ENCODE measurements around the gene S100A8.

S100A8 gene

DNA sequence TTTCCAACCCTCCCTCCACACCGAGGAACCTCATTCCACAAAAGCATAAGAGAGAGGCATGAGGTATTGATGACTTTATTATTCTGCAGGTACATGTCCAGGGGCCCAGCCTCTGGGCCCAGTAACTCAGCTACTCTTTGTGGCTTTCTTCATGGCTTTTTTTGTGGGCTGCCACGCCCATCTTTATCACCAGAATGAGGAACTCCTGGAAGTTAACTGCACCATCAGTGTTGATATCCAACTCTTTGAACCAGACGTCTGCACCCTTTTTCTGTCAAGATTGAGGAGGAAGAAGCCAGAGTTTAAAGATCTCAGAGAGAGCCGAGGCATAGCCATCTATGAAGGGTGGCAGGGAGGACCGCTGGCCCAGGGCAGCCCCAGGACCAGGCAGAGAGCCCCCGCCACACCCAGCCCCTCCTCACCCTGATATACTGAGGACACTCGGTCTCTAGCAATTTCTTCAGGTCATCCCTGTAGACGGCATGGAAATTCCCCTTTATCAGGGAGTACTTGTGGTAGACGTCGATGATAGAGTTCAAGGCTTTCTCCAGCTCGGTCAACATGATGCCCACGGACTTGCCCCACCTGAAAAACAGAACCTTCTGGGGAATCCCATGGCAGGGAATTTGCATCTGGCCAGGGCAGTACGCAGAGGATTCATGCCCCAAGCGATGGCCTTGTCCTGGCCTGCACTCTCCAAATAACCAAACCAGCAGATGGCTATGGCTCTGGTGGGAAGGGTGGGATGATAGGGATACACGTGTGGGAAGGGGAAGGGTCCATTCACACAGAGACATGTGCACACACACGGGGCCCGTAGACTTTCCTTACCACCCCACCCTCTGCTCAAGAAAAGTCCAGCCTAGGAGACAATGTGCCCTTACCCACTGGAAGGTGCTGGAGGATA lies 647 bp downstream of the S100A8 start:
- no peak for DNase-seq

GRCh38 chr1:153389401-153389800 lies 1.5 kb downstream of the S100A8 start:
- DNase-seq, result no peak

DNA sequence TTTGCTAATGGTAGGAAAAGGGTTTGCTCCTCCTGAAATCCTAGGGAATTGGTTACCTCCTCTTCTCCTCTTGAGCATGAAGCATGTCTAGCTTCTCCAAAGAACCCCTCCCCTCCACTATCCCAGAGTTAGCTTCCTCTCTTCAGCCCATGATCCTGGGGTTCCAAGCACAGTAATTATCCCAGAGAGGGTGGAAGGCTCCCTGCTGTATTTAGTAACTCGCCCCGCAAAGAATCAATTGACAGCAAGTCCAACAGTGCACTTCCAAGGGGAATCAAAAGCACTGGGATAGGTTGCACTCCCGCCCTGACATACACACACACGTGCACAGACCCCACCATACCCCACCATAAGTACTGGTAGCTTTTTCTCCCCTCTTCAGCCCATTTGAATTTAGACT lies 3.1 kb downstream of the S100A8 start:
- DNase-seq, result no peak

DNA sequence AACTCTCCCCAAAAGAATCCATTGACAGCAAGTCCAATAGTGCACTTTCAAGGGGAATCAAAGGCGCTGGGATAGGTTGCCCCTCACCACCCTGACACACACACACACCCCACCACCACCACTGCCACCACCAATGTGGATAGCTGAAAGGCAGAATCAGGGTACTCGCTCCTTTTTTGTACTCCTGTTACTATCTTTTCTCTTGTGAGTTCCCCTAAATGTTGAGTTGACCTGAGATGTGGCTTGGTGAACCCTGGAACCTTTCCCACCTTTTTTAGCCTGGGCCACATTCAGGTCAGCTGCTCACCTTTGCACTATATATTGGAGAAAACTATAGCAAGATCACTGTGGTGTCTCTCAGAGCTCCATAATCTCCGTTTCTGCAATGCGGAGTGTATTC lies 3.9 kb downstream of the S100A8 start:
- DNase-seq, result no peak

GRCh38 chr1:153386500-153386901 lies 4.4 kb downstream of the S100A8 start:
- DNase-seq, result peak; percentile 38

GRCh38 chr1:153384958-153385580 lies 5.8 kb downstream of the S100A8 start:
- no peak for DNase-seq

DNA sequence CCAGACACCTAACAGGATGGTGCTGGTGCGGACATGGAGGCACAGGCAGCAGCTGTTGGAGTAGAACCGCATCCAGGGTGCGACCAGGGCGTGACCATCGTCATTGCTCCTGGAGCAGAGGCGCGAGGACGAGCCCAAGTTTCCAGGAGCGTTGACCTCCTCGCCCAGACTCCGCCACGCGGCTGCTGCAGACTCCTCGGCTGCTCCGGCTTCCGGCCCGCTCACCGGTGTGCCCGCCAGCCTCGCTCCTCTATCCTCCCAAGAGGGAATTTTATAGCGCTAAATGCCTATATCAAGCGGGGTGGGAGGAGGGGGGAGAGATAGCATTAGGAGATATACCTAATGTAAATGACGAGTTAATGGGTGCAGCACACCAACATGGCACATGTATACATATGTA lies 10.2 kb downstream of the S100A8 start:
- no peak for DNase-seq

GRCh38 chr1:153379591-153379990 lies 11.3 kb downstream of the S100A8 start:
- DNase-seq, result no peak

DNA sequence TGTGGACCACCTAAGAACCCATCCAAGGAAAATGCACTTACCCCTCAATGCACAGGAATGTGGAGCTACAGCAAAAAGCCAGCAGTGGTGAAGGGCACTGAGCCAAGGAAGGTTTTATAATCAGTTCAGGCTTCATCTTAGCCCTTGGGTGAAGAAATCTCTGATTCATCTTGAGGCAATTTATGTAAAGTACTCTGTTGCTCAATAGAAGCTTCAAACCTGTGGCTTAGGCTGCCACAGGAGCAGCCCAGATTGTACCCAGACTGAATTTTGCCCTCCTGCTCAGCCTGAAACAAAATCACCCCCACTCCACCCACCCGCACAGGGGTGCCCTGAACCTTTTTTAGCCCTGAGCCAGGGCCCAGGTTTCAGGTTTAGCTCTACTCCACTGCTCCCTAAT lies 15.4 kb downstream of the S100A8 start, which contains the start of gene S100A12:
S100A12 (minus strand) TSS at position 111 of the 400 bp plus-strand sequence. CDS start 1,029 bp downstream, outside the sequence.
- DNase-seq, result no peak

- DNase-seq, result no peak
These were observed 16.8 kb downstream of the S100A8 start for GRCh38 chr1:153374071-153374470.

DNA sequence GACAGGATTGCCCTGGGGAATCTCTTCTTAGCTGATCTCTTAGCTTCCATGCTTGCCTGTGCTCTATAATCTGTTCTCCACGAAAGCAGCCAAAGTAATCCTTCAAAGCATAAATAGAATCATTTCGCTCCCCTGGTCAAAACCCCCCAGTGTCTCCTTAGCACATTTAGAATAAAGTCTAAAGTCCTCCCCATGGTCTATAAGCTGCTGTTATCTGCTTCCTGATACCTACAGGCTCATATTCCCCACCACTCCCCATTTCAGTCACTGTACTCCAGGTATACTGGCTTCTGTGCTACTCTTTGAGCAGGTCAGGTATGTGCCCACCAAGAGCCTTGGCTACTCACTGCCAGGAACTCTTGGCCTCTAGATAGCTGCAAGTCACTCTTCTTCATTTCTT lies 18.3 kb downstream of the S100A8 start:
- DNase-seq, result no peak

DNA sequence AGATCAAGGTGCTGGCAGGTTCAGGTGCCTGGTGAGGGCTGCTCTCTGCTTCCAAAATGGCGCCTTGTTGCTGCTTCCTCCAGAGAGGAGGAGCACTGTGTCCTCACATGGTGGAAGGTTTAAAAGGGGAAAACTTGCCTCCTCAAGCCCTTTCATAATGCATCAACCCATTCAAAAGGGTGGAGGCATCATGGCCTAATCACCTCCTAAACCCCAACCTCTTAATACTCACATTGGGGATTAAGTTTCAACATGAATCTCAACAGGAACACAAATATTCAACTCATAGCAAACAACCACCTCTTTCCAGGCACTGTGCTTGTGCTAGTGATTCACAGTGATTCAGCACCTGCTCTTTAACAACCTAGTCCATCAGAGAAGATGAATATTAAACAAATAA lies 19.6 kb downstream of the S100A8 start:
- DNase-seq, result no peak

DNA sequence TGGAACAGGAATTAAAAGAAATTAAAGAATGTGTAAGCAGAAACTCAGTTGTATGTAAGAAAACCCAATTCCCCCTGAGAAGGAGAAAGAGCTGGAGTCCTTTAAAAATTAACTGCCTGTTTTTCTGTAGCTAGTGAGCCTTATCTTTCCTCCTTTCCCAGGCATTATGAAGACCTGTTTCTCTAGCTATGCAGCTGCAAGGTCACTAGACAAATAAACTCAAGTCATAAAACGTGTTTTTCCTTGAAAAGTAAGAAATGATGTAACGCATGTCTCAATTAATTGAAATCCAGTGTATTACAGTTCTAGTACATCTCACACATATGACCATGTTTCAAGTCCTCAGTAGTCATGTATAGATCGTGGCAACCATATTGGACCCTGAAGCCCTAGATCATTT lies 20.7 kb downstream of the S100A8 start:
- DNase-seq, result no peak

DNA sequence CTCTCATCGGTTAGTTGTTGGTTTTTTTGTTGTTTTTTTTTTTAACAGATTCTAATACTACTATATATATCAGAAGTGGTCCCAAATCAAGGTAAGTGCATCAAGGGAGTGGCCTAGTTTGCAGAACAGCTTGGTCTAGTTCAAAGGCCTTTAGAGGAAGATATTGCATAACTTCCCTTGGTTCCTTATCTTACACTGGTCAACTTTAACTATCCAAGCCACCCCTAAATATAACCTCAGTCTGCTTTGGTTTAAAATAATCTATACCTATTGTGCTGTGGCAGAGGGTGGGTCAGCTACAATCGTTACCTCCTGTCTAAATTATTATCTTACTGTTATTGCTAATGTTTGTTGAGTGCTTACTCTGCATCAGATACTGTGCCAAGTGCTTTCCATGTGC lies 22.4 kb downstream of the S100A8 start:
- DNase-seq, result no peak

DNA sequence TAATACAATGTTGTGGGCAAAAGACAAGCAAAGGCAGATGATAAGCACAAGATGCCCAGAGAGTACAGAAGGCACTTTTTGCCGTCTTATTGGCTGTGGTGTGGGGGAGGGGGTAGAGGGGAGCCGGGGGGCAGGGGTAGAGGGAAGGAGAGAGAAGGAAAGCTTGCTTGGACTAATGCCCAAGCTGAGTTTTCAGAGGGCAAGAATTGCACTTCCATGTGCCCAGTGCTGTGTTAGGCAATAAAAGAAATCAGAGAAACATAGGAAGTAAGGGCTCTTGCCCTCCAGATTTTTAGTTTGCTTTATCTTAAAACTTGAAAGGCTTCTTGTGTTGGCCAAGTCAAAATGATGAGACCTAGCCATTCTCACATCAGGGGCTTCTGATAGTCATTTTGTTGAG lies 23.8 kb downstream of the S100A8 start:
- DNase-seq, result no peak

GRCh38 chr1:153366261-153366660 lies 24.6 kb downstream of the S100A8 start:
- no peak for DNase-seq

- no peak for DNase-seq
These were observed 25.2 kb downstream of the S100A8 start for GRCh38 chr1:153365696-153366095.

- DNase-seq, result no peak
These were observed 25.9 kb downstream of the S100A8 start for GRCh38 chr1:153364766-153365666.

GRCh38 chr1:153364156-153364555 lies 26.7 kb downstream of the S100A8 start:
- no peak for DNase-seq

DNA sequence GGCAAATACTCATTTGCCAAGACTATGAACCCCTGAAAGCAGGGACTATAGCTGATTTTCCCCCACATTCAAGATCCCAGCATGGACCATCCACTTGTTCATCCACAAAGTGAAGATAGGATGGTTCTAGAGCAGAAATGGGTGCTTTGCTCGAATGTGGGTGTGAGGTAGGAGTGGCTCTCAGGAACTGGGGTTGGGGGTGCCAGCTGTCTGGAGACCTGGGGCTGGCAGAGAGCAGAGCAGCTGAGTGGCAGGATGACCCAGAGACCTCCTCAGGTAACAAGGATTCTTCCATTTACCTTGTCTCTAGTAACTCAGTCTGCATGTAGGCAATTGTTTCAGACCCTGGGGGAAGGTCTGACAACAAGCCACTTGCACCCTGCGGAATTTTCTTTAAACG lies 27.2 kb downstream of the S100A8 start:
- no peak for DNase-seq

DNA sequence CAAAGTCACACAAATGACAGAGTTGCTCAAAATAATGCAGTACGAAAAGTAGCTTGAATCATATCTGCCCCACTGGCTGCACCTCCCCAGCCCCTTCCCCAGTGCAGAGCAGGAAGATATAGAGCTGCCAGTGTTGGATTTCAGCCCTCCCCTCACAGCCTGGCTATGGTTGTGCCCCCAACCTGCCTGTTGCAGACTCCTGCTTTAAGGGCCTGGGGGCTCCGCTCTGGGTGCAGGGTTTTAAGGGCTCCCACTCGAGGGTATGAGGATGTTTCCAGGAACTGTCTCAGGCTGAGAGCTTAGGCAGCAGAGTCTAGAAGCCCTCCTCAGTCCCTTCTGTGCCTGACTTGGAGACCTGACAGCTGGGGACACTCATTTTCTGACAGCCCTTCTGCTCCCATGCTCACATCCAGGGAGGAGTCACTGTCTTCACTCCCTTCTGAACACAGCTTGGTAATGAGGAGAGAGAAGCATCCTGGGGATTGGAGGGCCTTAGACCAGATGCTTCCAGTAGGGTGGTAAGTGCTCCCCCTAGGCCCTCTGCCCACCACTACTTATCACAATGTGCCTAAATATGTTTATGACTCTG lies 28.6 kb downstream of the S100A8 start:
- DNase-seq, result peak; percentile 86

DNA sequence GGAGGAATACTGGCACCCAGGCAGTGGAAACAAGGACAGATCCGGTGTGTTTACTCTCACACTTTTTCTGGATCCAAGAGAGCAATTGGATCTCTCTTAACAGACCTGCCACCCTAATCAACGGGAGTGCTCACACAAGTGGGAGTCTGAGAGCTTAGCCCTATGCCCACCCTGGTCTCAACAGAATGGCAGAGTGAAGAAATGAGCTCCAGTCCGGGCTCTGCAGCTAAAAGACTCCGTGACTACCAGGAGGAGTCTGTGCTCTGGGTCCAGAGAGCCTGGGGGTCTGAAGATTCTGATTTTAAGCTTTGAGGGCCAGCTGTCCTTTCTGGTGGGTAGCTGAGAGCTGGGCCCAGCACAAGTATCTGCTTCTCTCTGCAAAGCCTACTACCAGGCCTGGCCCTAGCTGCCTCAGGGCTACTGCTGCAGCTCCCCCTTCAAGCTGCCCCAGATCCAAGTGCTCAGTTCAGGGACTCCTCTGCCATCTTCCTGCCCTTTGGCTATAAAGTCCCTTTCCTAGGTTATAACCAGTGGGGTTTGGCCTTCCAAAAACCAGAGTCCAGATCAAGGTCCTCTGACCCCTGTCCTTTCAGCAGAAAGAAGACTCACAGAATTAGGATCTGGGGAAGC lies 29.3 kb downstream of the S100A8 start:
- DNase-seq, result no peak
